Neural progenitor cell (in vitro differentiated cells): Measurements from ENCODE around the gene GLG1.

Experiments
- EZH2 ChIP-seq: fragments of 200-600 bp; sonication (generic); IDR thresholded peaks from 2 replicates; pipeline ENCODE4 v1.6.1; 2017; ENCODE audit warnings: antibody characterized with exemption, mild to moderate bottlenecking, moderate library complexity
- TF ChIP-seq, protein P1 (sequence below): fragments of 200-600 bp; sonication (generic); IDR thresholded peaks from 2 replicates; pipeline ENCODE4 v1.5.1; 2017; ENCODE audit warnings: antibody characterized with exemption, mild to moderate bottlenecking

DNA sequence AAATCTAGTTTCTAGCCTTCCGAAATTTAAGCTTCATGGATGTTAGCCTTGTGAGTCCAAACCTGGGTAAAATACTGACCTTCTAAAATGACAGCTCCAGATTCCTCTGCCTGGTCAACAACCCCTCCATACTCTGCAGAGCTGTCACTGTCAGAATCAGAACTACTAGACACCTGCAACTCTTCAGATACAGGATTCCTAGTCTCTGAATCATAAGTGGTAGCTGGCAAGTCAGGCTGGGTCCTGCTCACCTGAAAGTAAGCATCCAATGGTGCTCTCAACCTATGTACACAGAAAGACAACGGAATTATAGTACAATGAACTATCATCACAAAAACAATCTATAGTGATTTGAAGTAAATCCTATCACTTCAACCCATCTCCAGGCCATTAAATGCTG lies 44.9 kb upstream of the GLG1 start:
- TF ChIP-seq, protein P1, sequence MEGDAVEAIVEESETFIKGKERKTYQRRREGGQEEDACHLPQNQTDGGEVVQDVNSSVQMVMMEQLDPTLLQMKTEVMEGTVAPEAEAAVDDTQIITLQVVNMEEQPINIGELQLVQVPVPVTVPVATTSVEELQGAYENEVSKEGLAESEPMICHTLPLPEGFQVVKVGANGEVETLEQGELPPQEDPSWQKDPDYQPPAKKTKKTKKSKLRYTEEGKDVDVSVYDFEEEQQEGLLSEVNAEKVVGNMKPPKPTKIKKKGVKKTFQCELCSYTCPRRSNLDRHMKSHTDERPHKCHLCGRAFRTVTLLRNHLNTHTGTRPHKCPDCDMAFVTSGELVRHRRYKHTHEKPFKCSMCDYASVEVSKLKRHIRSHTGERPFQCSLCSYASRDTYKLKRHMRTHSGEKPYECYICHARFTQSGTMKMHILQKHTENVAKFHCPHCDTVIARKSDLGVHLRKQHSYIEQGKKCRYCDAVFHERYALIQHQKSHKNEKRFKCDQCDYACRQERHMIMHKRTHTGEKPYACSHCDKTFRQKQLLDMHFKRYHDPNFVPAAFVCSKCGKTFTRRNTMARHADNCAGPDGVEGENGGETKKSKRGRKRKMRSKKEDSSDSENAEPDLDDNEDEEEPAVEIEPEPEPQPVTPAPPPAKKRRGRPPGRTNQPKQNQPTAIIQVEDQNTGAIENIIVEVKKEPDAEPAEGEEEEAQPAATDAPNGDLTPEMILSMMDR: no peak
- no peak for TF ChIP-seq EZH2
